KOPT-K1 (cell line): ENCODE results near the gene MGST2.
"Not testable (repeated sequence)": the region's sequence is repeated elsewhere in the genome, so short reads cannot be mapped to it uniquely, and the experiment has no call there.

Experiments used
- H3K27ac ChIP-seq: fragments of 200-600 bp; sonication (generic); 2 replicates; pipeline ENCODE4 v1.5.1; 2016; ENCODE audit warnings: antibody characterized with exemption, mild to moderate bottlenecking, low read depth, low read length; ENCODE audit not compliant: poor library complexity, severe bottlenecking
- H3K36me3 ChIP-seq: fragments of 200-600 bp; sonication (generic); 2 replicates; pipeline ENCODE4 v1.5.1; 2017; ENCODE audit warnings: antibody characterized with exemption, mild to moderate bottlenecking, low read length, moderate library complexity; ENCODE audit not compliant: insufficient read depth
- H3K9me3 ChIP-seq: fragments of 200-600 bp; sonication (generic); 2 replicates; pipeline ENCODE4 v1.5.1; 2017; ENCODE audit warnings: antibody characterized with exemption, low read length, mild to moderate bottlenecking; ENCODE audit not compliant: insufficient read depth, poor library complexity, severe bottlenecking

The MGST2 gene

GRCh38 chr4:139633661-139634060 is 32.0 kb upstream of the MGST2 start:
- peaks cover 13% of the 10 kb centered on the region for H3K9me3 ChIP-seq
- H3K36me3 ChIP-seq = no peaks in the 10 kb centered on the region
- H3K27ac ChIP-seq = no peak overlapping the region

- H3K27ac ChIP-seq = no peak overlapping the region
- H3K9me3 ChIP-seq = peaks cover 21% of the 10 kb centered on the region
- H3K36me3 ChIP-seq = no peaks in the 10 kb centered on the region
These were observed 29.7 kb upstream of the MGST2 start for GRCh38 chr4:139635966-139636365.

GRCh38 chr4:139638306-139638705 is 27.3 kb upstream of the MGST2 start:
- not testable (repeated sequence) for H3K36me3 ChIP-seq, H3K27ac ChIP-seq
- H3K9me3 ChIP-seq = peaks cover 21% of the 10 kb centered on the region

- Histone ChIP-seq H3K9me3 (peaks cover 21% of the 10 kb centered on the region), H3K36me3 (no peaks in the 10 kb centered on the region), H3K27ac (no peak overlapping the region)
These were observed 26.0 kb upstream of the MGST2 start for GRCh38 chr4:139639654-139640053.

- no peak overlapping the region for H3K27ac ChIP-seq
- no peaks in the 10 kb centered on the region for H3K36me3 ChIP-seq
- H3K9me3 ChIP-seq = peaks cover 21% of the 10 kb centered on the region
These were observed 24.4 kb upstream of the MGST2 start for GRCh38 chr4:139641218-139641617.

GRCh38 chr4:139642364-139642763 is 23.3 kb upstream of the MGST2 start:
- H3K9me3 ChIP-seq = peaks cover 21% of the 10 kb centered on the region
- no peaks in the 10 kb centered on the region for H3K36me3 ChIP-seq
- H3K27ac ChIP-seq = no peak overlapping the region

GRCh38 chr4:139643042-139643895 is 22.4 kb upstream of the MGST2 start:
- Histone ChIP-seq H3K9me3 (peaks cover 12% of the 10 kb centered on the region), H3K36me3 (no peaks in the 10 kb centered on the region), H3K27ac (no peak overlapping the region)

- H3K27ac ChIP-seq = no peak overlapping the region
- no peaks in the 10 kb centered on the region for H3K36me3 ChIP-seq
- no peaks in the 10 kb centered on the region for H3K9me3 ChIP-seq
These were observed 20.2 kb upstream of the MGST2 start for GRCh38 chr4:139645458-139645857.

- Histone ChIP-seq H3K9me3 (no peaks in the 10 kb centered on the region), H3K36me3 (no peaks in the 10 kb centered on the region), H3K27ac (no peak overlapping the region)
These were observed 18.4 kb upstream of the MGST2 start for GRCh38 chr4:139647184-139647583.

- H3K36me3 ChIP-seq = no peaks in the 10 kb centered on the region
- no peak overlapping the region for H3K27ac ChIP-seq
- no peaks in the 10 kb centered on the region for H3K9me3 ChIP-seq
These were observed 17.7 kb upstream of the MGST2 start for GRCh38 chr4:139647952-139648351.

- Histone ChIP-seq H3K36me3 (no peaks in the 10 kb centered on the region), H3K27ac (no peak overlapping the region), H3K9me3 (no peaks in the 10 kb centered on the region)
These were observed 14.1 kb upstream of the MGST2 start for GRCh38 chr4:139651282-139652194.

- Histone ChIP-seq H3K9me3 (no peaks in the 10 kb centered on the region), H3K27ac (no peak overlapping the region), H3K36me3 (no peaks in the 10 kb centered on the region)
These were observed 11.1 kb upstream of the MGST2 start for GRCh38 chr4:139654516-139654915.

- Histone ChIP-seq H3K27ac (no peak overlapping the region), H3K36me3 (no peaks in the 10 kb centered on the region), H3K9me3 (no peaks in the 10 kb centered on the region)
These were observed 10.5 kb upstream of the MGST2 start for GRCh38 chr4:139655116-139655515.

- no peaks in the 10 kb centered on the region for H3K36me3 ChIP-seq
- no peaks in the 10 kb centered on the region for H3K9me3 ChIP-seq
- H3K27ac ChIP-seq = no peak overlapping the region
These were observed 8.8 kb upstream of the MGST2 start for GRCh38 chr4:139656614-139657486.

GRCh38 chr4:139658185-139658584 is 7.4 kb upstream of the MGST2 start:
- Histone ChIP-seq H3K27ac (no peak overlapping the region), H3K9me3 (no peaks in the 10 kb centered on the region), H3K36me3 (no peaks in the 10 kb centered on the region)
